GM19240 (cell line): ENCODE data around the gene SPTLC2.

Experiments
- DNase-seq: peaks from one replicate; pipeline ENCODE4 v3.0.0; 2011; ENCODE audit warnings: low spot score; ENCODE audit not compliant: insufficient read length

SPTLC2 gene

DNA sequence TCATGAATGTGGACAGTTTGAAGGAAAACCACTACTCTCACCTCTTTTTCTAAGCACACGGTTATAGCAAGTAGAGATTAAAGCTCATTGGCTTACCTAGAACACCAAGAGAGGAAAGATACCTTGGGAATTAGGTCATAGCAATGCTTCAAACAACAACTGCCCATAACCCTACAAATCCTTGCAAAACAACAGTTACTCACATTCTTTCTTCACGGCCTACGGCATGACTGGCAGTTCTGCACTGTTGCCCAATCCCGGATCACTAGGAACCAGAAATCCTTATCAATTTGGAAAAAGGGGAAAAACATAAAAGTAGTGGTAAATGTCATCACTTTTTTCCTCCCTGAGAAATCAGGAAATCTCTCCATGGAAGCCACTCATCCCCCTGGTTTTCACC is 108.2 kb downstream of the SPTLC2 start:
- DNase-seq: no peak

DNA sequence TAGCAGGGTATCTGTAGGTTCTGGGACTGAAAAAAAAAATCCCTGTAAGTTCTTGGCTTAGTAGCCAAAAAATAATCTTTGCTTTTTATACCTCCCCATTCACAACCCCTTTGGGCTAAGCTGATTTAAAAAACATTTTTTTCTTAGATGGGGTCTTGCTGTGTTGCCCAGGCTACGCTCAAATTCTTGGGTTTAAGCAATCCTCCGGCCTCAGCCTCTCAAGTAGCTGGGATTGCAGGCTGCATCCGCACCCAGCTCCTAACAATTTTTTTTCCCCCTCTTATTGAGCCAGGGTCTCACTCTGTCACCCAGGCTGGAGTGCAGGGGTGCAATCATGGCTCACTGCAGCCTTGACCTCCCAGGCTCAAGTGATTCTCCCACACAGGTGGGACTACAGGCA is 108.7 kb downstream of the SPTLC2 start:
- no peak for DNase-seq

DNA sequence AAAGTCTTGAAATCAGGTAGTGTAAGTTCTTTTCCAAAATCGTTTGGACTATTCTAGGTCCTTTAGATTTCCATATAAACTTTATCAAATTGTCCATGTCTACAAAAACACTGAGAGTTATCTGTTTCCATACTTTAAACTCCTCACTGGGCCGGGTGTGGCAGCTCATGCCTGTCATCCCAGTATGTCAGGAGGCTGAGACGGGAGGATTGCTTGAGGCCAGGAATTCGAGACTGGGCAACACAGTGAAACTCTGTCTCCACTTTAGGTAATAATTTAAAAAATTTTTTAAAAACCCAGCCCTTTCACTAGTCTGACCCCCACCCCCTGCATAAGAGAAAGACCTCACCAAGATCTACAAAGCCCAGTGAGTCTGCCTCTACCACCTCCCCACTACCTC is 111.4 kb downstream of the SPTLC2 start:
- no peak for DNase-seq

DNA sequence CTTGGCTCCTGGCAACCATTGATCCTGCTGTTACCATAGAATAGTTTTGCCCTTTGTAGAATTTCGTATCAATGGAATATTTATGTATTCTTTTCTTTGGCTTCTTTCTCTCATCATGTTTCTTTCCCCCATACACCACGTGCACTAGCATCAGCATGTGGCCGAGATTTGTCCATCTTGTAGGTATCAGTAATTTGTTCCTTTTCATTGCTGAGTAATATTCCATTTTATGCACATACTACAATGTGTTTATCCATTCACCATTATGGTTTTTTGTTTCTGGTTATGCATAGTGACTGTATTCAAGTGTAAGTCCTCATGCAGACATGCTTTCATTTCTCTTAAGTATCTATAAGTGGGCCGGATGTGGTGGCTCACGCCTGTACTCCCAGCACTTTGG is 113.3 kb downstream of the SPTLC2 start:
- DNase-seq: no peak

DNA sequence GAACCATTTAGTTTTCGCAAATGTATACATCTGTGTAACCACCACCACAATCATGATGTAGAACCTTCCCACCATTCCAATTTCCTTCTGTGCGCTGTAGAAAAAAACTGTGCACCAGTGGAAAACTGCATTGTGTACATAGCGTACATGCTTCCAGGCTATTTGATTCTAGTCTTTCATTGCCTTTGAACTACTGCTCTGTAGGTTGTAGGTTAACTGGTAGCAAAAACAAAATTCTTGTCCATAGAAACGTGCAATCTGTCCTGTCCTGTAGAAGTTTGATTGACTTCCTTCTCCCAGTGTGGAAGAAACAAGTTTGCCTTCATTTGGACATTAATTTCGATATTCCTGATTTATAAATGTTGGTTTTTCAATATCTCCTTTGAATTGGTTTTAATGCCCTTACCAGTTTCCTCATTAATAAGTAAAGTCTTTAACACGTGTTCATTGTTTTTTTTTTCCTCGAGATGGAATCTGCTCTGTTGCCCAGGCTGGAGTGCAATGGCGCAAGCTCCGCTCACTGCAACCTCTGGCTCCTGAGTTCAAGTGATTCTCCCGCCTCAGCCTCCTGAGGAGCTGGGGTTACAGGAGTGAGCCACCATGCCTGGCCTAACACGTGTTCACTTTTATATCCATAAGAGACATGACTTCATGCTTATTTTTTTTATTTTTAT is 114.2 kb downstream of the SPTLC2 start:
- DNase-seq: no peak

DNA sequence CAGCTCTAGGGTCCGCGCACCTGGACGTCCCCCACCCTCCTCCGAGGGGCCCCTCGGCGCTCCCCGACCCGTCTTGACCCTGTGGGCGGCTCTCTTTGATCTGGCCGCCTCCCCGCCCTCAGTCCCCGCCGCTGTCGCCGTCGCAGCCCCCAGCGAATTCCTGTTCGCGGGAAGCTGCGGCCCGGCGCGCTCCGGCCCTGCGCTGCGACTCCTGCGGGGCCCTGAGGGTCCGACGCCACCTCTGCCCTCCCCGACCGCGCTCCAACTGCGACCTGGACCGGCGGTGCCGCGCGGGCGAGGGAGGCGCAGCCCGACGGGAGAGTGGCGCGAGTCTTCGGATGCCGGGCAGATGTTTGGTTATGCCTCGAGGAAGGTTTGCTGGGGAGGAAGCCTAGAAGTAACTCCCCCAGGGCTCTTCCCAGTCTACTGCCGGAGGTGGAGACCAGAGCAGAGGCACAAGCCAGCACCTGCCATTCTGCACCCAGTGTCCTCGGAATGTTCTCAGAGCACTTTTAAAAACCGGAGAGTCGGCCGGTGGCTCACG is 117.4 kb downstream of the SPTLC2 start:
- DNase-seq: no peak

DNA sequence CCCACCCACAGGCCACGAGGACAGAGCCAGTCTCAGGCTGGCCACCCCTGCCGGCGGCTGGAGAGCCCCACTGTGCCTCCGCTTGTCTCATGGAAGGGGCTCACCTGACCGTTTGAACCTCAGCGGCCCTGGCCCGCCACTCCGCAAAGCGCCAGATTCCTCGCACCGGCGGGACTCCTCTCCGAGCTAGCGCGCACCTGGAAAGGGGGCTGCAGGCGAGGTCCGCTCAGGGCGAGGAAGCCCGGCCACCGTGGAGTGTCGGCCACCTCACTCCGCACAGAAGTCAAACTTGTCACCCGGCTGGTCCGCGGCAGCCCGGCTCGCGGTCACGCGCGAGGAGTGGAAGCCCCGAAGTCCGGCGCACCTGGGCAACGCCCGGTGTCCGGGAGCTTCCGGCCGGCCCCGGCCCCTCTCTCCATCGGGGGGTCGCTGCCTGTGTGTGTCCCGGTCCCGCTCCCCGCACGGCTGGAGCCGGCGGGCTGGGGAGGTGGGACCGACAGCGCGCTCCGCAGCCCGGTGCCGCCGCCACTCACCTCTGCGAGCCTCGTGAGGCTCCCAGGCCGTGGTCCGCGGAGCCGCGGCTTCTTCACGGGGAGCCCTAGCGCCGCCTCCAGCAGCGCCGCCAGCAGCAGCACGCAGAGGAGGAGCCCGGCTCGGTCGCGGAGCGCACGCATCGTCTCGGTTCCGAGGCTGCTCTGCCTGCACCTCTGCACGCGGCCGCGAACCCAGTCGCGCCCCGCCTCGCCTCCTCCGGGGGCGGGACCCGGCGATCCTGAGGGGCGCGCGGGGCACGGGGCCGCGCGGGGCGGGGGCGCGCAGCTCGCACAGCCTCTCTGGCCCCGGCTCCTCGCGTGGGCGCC is 118.1 kb downstream of the SPTLC2 start, which contains the start of gene ISM2:
Gene ISM2 (minus strand): TSS at position 697 of the 860 bp plus-strand sequence. CDS start 23 bp downstream, at position 674.
- peak; percentile 37 for DNase-seq

DNA sequence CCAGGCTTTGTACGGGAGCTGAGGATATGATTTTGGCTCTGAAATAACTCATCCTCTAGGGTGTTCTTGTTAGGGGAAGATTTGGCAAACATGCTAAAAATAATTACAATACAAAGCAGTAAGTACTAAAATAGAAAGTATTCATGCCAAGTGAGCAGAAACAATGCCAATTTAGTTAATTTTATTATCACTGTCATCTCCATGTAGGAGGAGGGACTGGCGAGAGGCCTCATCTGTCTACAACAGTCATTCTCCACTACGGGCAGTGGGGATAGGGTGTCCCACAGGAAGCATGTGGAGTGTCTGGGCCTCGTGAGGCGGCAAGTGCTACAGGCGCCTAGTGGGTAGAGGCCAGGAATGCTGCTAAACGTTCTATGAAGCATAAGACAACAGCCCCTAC is 121.1 kb downstream of the SPTLC2 start:
- no peak for DNase-seq

DNA sequence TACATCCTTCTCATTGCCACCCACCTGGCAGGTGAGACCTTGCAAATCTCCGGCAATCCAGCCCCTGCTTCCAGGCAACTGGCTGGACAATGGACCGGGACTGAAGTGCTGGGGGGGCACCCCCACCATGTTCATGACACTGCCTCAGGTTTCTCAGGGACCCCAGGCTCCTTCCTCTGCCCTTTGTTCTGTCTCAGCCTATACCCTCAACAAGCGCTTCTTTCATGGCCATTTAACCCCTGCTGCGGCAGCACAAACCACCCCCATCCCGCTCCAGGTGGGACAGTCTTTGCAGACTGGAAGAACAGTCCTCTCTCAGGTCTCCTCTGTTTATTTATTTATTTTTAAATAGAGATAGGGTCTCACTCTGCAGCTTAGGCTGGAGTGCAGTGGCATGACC is 125.4 kb downstream of the SPTLC2 start:
- DNase-seq: no peak

DNA sequence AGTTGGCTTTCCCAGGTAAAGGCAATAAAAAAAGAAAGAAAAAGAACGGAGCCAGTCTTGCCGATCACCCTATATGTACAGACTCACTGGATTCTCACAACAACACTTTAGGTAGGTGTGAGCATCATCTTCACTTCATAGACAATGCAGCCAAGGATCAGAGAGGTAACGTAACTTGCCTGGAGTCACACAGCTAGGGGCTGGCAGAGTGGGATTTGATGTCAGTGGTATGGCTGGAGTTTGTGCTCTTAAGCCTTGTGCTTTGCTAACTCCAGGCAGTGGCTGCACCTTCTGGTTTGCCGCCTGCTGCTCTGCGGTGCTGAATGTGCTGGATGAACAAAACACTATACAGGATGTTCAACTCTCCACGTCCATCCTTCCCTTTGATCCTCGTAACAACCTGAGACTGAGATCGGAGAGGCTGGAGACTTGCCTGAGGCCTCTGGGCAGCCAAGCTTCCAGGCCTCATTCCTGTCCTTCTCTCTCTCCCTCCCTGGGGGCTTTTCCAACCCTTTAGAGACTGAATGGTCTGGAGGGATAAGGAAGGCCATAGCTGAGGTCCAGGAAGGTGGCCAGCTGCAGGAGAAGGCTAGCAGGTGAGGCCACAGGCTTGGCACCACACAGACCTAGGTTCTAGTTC is 126.0 kb downstream of the SPTLC2 start:
- DNase-seq: no peak

DNA sequence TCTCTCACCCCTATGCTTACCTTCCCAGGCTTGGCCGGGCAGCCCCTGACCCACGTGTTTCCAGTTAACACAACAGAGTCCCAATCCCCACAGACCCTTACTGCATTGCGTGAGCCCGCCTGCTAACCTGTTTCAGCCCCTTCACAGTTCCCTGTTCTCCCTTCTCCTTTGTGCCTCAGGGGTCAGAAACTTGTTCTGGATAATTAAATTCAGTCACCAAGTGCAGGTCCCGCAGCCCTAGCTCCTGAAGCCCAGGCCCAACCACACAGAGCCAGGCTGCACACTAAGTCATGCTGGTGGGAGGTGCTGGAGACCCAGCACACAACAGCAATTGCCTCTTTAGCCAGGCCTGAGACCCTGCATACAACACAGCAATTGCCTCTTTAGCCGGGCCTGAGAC is 127.4 kb downstream of the SPTLC2 start:
- no peak for DNase-seq

DNA sequence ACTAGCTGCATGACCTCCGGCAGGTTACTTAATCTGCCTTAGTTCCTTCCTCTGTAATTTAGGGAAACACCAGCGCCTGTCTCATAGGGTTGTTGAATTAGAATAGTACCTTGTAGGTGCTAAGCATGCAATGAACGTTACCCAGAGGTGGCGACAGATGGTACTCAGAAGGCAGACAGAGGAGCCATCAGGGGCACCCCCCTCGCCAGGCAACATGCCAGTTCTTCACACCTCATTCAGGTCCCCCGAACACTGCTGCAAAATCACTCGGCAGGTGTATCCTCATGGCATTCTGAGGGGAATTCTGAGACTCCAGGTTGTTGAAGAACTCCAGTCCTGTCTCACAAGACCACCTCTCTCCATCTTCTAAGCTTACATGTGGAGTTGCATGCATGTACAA is 127.9 kb downstream of the SPTLC2 start:
- no peak for DNase-seq

DNA sequence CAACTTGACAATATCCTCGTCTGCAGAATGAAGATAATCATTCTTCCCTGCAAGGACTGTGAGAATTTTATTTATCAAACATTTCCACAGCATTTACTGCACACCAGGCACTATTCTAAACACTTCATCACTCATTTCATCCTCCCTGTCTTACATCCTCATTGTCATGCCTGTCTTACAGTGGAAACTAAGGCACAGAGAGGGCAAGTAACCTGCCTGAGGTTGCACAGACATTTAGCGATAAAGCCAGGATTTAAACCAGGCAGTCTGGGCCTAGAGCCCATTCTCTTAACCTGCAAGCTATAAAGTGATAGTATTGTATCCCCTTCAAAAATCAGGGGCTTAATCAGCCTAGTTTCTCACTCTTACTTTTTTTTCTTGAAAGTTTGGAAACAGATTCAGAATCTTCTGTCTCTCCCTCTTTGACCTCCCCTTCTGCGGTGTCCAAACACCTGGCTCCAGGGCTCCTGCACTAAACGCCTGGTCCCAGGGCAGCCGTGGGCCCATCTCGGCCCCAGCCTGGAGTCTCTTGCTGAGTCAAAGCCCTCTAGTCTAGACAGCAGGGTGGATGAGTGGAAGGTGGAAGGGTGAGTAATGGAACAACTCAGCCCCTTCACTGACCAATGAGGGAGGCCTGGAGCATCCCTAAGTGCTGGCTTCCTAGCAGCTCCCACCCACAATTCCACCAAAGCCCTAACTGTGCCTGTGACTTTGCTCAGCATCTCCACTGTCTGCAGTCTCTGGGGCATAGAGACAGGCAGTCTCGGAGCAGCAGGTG is 130.3 kb downstream of the SPTLC2 start:
- no peak for DNase-seq

DNA sequence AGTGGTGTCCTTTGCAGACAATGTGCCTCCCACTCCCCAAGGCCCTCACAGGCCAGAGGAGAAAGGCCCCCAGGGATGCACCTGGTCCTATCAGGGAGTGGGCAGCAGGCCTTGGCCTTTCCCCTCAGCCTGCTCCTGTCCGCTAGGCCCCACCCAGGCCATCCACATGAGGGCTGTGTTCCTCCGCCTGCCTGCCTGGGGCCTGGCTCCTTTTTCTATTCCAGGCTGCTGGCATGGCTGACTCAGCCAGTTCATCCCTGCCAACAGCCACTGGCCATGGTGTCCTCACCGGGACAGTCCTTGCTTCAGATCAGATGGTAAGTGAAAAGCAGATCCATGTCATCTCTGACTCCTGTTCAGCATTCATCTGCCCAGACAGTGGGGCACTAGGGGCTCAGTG is 131.2 kb downstream of the SPTLC2 start:
- no peak for DNase-seq

DNA sequence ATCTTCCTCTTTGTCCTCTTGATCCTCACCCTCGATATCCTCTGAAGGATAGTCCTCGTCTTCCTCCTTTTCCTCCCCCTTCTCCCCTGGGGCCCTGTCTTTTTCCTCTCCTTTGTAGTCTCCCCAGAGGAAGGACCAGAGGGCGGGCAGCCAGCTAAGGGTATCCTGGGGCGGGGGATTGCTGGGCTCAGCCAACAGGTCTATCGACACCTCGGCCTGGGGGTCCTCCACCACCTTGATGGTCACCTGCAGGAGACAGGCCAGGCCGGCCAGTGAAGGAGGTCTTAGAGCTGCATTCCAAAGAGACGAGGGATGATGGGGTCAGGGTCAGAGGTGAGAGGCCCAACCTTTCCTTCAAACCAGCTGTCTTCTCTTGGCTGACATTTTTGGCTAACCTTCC is 134.0 kb downstream of the SPTLC2 start:
- no peak for DNase-seq

DNA sequence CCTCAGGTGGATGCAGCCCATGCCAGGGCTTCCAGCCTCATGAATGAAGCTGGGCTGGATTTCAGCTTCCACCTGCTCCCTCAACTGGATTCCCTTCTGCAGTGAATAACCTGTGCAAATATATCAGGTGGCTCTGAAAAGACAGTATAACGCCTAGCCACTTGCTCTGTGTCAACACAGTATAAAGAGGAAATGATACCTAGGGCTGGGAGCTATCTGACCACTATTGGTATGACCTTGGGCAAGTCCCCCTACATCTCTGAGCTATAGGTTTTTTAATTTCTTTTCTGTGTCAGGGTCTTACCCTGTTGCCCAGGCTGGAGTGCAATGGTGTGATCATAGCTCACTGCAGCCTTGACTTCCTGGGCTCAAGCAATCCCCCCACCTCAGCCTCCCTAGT is 137.6 kb downstream of the SPTLC2 start:
- DNase-seq: peak; percentile 26

DNA sequence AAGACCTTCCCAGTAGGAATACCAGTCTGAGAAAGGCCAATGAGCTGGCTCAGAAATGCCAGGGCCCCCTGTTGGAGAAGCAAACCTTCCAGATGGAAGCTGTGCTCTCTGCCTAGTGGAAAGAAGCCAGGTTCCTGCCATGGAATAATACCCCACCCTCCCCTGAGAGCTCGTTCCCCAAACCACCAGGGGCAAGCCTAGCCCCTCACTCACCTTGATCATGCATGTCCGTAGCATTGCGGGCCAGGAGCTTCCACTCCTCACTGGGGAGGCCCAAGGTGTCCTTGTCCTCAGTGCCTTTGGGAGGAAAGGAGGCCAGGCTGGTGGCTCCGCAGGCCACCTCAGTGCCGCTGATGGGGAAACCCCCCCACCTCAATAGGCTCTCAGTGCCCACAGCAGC is 138.4 kb downstream of the SPTLC2 start:
- DNase-seq: no peak

DNA sequence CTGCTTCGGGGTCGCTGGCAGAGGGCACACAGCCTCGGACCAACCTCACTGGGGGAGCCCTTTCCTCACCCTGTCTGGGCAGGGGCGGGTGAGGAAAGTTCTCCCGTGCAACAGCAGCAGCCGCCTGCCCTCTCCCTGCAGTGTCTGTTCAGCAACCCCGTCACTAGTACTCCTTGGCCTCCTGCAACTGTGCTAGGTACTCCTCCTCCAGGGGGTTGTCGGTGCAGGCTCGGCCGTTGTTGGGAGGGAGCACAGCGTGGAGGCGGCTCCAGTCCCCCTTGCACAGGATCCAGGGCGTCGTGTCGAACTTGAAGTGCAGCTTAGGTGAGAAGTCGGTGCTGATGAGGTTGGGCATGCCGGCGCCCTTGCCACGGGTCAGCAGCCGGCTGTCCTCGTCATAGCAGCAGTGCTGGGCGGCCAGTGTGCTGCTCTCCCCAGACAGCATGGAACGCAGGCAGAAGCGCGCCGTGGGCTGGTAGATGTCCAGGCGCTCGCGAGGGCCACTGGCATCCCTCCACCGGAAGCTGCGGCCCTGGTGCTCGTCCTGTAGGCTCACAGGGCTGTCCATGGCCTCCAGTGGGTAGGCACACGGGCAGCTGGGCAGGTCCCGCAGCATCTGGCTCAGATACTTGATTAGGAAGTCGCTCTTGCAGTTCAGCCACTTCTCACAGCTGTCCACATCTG is 140.9 kb downstream of the SPTLC2 start:
- DNase-seq: no peak

DNA sequence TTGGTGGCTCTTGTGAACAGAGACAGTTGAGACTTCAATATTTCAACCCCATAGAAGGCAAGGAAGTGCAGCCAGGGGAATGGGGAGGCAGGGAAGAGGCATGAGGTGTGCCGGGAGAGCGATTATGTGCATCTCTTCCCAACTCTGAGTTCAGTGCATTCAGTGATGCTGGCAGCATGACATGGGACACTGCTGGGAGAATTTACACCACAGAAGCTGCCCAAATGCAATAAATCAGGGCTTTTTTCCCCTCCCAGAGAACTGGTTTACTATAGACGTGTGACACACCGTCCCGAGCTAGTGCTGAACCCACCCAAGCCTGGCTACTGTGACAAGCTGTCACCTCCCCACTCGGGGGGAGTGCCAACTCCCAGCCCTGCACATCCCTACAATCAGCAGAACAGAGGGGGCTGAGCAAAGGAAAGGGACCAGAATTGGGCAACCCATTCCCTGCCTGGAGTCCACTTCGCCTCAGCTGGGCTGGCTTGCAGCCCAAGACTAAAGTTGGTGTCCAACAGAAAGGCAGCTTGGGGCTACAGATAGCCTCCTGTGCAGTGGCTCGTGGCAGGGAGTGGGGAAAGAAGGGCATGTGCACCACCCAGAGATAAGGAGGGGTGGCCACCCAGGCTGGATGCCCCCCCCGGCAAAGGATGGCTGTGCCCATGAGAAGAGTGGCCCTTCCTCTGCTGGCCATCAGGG is 141.8 kb downstream of the SPTLC2 start:
- no peak for DNase-seq

DNA sequence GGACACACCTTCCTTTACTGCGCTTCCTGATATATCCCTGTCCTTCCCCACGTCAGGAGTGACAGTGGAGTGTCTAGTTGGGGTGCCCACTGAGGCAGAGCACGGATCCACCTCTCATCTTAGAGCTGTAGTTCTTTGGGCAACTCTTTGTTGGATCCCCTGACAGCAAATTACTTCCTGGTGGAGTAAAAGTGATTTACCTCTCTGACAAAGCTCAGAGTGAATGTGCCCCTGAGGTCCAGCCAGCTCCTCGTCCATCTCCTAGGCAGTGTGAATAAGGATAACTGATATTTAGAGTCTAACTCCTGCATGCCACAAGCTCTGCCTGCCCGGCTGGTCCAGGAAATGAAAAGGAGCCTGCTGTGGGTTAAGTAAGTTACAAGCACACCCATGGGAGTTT is 142.5 kb downstream of the SPTLC2 start:
- no peak for DNase-seq
